Smooth muscle cell (in vitro differentiated cells): Measurements from ENCODE around the gene GNAT1. TPM values are rescaled to one million over a fixed set of nuclear protein-coding genes. Genes with fewer than 3 reads are reported as not detected.

Experiments
- DNase-seq: peaks from one replicate; lab custom pipeline; 2025; ENCODE audit not compliant: unreplicated experiment; lab: John Stamatoyannopoulos, UW
- H2AFZ ChIP-seq: fragments of 200-600 bp; sonication (generic); 2 replicates; pipeline ENCODE4 v1.6.0; 2016; ENCODE audit warnings: antibody characterized with exemption, low read depth, mild to moderate bottlenecking
- H3F3A ChIP-seq: fragments of 200-600 bp; sonication (generic); 2 replicates; pipeline ENCODE4 v1.6.0; 2017; ENCODE audit warnings: antibody characterized with exemption, low read depth
- H3K27ac ChIP-seq: fragments of 200-600 bp; sonication (generic); 2 replicates; pipeline ENCODE4 v1.5.1; 2016; ENCODE audit warnings: low read depth, mild to moderate bottlenecking
- H3K27me3 ChIP-seq: fragments of 200-600 bp; sonication (generic); 2 replicates; pipeline ENCODE4 v1.6.1; 2016; ENCODE audit warnings: low read depth, mild to moderate bottlenecking
- H3K36me3 ChIP-seq: fragments of 200-600 bp; sonication (generic); 2 replicates; pipeline ENCODE4 v1.5.1; 2016; ENCODE audit warnings: low read depth
- H3K4me1 ChIP-seq: fragments of 200-600 bp; sonication (generic); 2 replicates; pipeline ENCODE4 v1.5.1; 2016; ENCODE audit warnings: low read depth
- H3K4me2 ChIP-seq: fragments of 200-600 bp; sonication (generic); 2 replicates; pipeline ENCODE4 v1.6.0; 2016; ENCODE audit warnings: mild to moderate bottlenecking
- H3K4me3 ChIP-seq: fragments of 200-600 bp; sonication (generic); 2 replicates; pipeline ENCODE4 v1.5.1; 2016; ENCODE audit warnings: mild to moderate bottlenecking
- H3K79me2 ChIP-seq: fragments of 200-600 bp; sonication (generic); 2 replicates; pipeline ENCODE4 v1.6.0; 2016; ENCODE audit warnings: low read depth, mild to moderate bottlenecking
- H3K9ac ChIP-seq: fragments of 200-600 bp; sonication (generic); 2 replicates; pipeline ENCODE4 v1.6.0; 2016; ENCODE audit warnings: low read depth
- H3K9me3 ChIP-seq: fragments of 200-600 bp; sonication (generic); replicated peaks from 2 replicates; pipeline ENCODE4 v1.5.1; 2016; ENCODE audit warnings: low read depth
- H4K20me1 ChIP-seq: fragments of 200-600 bp; sonication (generic); 2 replicates; pipeline ENCODE4 v1.6.0; 2016; ENCODE audit warnings: low read depth
- CTCF ChIP-seq: fragments of 200-600 bp; sonication (generic); IDR thresholded peaks from 2 replicates; pipeline ENCODE4 v1.5.1; 2017; ENCODE audit warnings: borderline replicate concordance, mild to moderate bottlenecking, antibody characterized with exemption; ENCODE audit not compliant: insufficient read depth, poor library complexity, severe bottlenecking
- WGBS: methylation state at CpG from one replicate; pipeline ENCODE4 v1.1.7; 2016; ENCODE audit warnings: low lambda C conversion rate; 5-methylcytosine and 5-hydroxymethylcytosine counted together
- polyA plus RNA-seq: library from polyadenylated mRNA; unstranded; fragments of >200 nt; fragmentation: Nextera tagmentation; extraction: Ambion mirVana; gene quantifications from 2 replicates; pipeline ENCODE4 v1.2.1, GENCODE V29; 2016
- total RNA-seq: library from RNA; depleted of rRNA; stranded (reverse); fragments of >200 nt; gene quantifications from 2 replicates; pipeline ENCODE4 v1.2.3, GENCODE V29; 2014

GNAT1 gene
- total and polyA plus RNA-seq, 2 experiments from 2014 or later, result not detected

- Histone ChIP-seq H3K9ac (no peak overlapping the region), H3K27me3 (peaks cover 9% of the 10 kb centered on the region), H3K4me3 (no peak overlapping the region), H3K4me2 (no peak overlapping the region), H3K4me1 (peaks cover 7% of the 10 kb centered on the region), H3F3A (peaks cover 6% of the 10 kb centered on the region), H3K36me3 (no peaks in the 10 kb centered on the region), H2AFZ (no peak overlapping the region), H3K9me3 (no peaks in the 10 kb centered on the region), H4K20me1 (peaks cover 18% of the 10 kb centered on the region), H3K27ac (no peak overlapping the region), H3K79me2 (no peaks in the 10 kb centered on the region)
- no peak for DNase-seq
- 92% methylated on average over 14 of the region's 17 CpGs for WGBS
- no peak for TF ChIP-seq CTCF
Observed at GRCh38 chr3:50174947-50175524, 16.4 kb upstream of the GNAT1 start.

- H3K4me2 ChIP-seq, result no peak overlapping the region
- no peak for TF ChIP-seq CTCF
- WGBS, result 96% methylated on average over 2 of the region's 2 CpGs
- H3K27me3 ChIP-seq, result peaks cover 9% of the 10 kb centered on the region
- peaks cover 6% of the 10 kb centered on the region for H3F3A ChIP-seq
- H3K79me2 ChIP-seq, result no peaks in the 10 kb centered on the region
- H3K4me1 ChIP-seq, result no peaks in the 10 kb centered on the region
- no peak for DNase-seq
- H3K4me3 ChIP-seq, result no peak overlapping the region
- no peaks in the 10 kb centered on the region for H3K9me3 ChIP-seq
- no peaks in the 10 kb centered on the region for H3K36me3 ChIP-seq
- H4K20me1 ChIP-seq, result peaks cover 6% of the 10 kb centered on the region
- no peak overlapping the region for H3K27ac ChIP-seq
- H2AFZ ChIP-seq, result no peak overlapping the region
- H3K9ac ChIP-seq, result no peak overlapping the region
Observed at GRCh38 chr3:50177346-50177745, 14.1 kb upstream of the GNAT1 start.

- no peak overlapping the region for H3K27ac ChIP-seq
- no peaks in the 10 kb centered on the region for H4K20me1 ChIP-seq
- no peaks in the 10 kb centered on the region for H3K36me3 ChIP-seq
- peaks cover 6% of the 10 kb centered on the region for H3F3A ChIP-seq
- 15% methylated on average over 2 of the region's 2 CpGs for WGBS
- no peaks in the 10 kb centered on the region for H3K9me3 ChIP-seq
- no peak for TF ChIP-seq CTCF
- H3K27me3 ChIP-seq, result peaks cover 12% of the 10 kb centered on the region
- H3K4me2 ChIP-seq, result no peak overlapping the region
- H3K79me2 ChIP-seq, result no peaks in the 10 kb centered on the region
- no peak overlapping the region for H2AFZ ChIP-seq
- H3K9ac ChIP-seq, result no peak overlapping the region
- DNase-seq, result no peak
- no peak overlapping the region for H3K4me3 ChIP-seq
- H3K4me1 ChIP-seq, result no peaks in the 10 kb centered on the region
Observed at GRCh38 chr3:50179710-50180109, 11.7 kb upstream of the GNAT1 start.

- Histone ChIP-seq H3K9ac (no peak overlapping the region), H3K27me3 (peaks cover 9% of the 10 kb centered on the region), H3K27ac (no peak overlapping the region), H2AFZ (no peak overlapping the region), H3K79me2 (no peaks in the 10 kb centered on the region), H3K9me3 (no peaks in the 10 kb centered on the region), H3K36me3 (no peaks in the 10 kb centered on the region), H3K4me3 (no peak overlapping the region), H3F3A (peaks cover 6% of the 10 kb centered on the region), H3K4me1 (no peaks in the 10 kb centered on the region), H3K4me2 (no peak overlapping the region), H4K20me1 (no peaks in the 10 kb centered on the region)
- no peak for TF ChIP-seq CTCF
- DNase-seq, result no peak
- 70% methylated on average over 5 of the region's 5 CpGs for WGBS
Observed at GRCh38 chr3:50181985-50182384, 9.4 kb upstream of the GNAT1 start.
